ENCODE measurements around the gene CDK16. TPM values are rescaled to one million over a fixed set of nuclear protein-coding genes. Genes with fewer than 3 reads are reported as not detected.
"Not testable (repeated sequence)": the region's sequence is repeated elsewhere in the genome, so short reads cannot be mapped to it uniquely, and the experiment has no call there.

Gene CDK16
- total and polyA plus RNA-seq, 11 donors, result 100 to 209 (median 142) TPM

DNA sequence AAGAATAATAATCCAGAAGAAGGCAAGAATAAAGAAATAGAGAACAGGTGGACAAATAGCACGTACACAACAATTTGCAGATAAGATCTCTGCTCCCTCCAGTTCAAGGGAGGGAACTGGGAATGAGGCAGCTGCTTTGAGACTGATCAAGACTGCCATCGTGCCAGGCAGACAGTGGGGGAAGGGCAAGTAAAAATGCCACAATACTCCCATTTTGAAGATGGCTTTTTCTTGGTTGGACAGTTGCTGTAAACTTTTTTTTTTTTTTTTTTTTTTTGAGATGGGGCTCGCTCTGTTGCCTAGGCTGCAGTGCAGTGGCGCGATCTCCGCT lies 31.5 kb downstream of the CDK16 start:
- H3K36me3 ChIP-seq, result peaks cover 0 to 27% (median 12%) of the 10 kb centered on the region in 9 donors
- peaks cover 0 to 10% (median 0%) of the 10 kb centered on the region in 9 donors for H3K27me3 ChIP-seq
- WGBS, 4 donors, result 77 to 90% (median 88%) methylated on average over 6 of the region's 6 CpGs
- intact Hi-C loops (cut with DNase I), result no loop called here
- DNase-seq (no peak), ATAC-seq (no peak)
- H3K4me3 ChIP-seq, result no peak overlapping the region
- no peak overlapping the region for H3K27ac ChIP-seq
- TF ChIP-seq, protein P1, sequence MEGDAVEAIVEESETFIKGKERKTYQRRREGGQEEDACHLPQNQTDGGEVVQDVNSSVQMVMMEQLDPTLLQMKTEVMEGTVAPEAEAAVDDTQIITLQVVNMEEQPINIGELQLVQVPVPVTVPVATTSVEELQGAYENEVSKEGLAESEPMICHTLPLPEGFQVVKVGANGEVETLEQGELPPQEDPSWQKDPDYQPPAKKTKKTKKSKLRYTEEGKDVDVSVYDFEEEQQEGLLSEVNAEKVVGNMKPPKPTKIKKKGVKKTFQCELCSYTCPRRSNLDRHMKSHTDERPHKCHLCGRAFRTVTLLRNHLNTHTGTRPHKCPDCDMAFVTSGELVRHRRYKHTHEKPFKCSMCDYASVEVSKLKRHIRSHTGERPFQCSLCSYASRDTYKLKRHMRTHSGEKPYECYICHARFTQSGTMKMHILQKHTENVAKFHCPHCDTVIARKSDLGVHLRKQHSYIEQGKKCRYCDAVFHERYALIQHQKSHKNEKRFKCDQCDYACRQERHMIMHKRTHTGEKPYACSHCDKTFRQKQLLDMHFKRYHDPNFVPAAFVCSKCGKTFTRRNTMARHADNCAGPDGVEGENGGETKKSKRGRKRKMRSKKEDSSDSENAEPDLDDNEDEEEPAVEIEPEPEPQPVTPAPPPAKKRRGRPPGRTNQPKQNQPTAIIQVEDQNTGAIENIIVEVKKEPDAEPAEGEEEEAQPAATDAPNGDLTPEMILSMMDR (IDR thresholded peaks at IDR 0.05), result no peak
- no peak for TF ChIP-seq POLR2A (IDR thresholded peaks at IDR 0.05)
- no peaks in the 10 kb centered on the region for H3K4me1 ChIP-seq
- H3K9me3 ChIP-seq, result peaks cover 0 to 18% (median 0%) of the 10 kb centered on the region in 12 donors

DNA sequence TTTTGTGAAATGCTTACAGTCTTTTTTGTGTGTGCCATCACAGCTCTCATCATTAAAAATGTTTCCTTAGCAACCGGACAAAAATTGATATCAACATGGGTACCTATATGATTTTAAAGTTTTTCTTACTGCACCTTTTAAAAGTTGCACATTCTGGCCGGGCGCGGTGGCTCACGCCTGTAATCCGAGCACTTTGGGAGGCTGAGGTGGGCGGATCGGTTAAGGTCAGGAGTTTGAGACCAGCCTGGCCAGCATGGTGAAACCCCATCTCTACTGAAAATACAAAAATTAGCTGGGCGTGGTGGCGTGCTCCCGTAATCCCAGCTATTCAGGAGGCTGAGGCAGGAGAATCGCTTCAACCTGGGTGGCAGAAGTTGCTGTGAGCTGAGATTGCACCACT lies 39.1 kb downstream of the CDK16 start:
- H3K9me3 ChIP-seq, result peaks cover 0 to 18% (median 0%) of the 10 kb centered on the region in 12 donors

DNA sequence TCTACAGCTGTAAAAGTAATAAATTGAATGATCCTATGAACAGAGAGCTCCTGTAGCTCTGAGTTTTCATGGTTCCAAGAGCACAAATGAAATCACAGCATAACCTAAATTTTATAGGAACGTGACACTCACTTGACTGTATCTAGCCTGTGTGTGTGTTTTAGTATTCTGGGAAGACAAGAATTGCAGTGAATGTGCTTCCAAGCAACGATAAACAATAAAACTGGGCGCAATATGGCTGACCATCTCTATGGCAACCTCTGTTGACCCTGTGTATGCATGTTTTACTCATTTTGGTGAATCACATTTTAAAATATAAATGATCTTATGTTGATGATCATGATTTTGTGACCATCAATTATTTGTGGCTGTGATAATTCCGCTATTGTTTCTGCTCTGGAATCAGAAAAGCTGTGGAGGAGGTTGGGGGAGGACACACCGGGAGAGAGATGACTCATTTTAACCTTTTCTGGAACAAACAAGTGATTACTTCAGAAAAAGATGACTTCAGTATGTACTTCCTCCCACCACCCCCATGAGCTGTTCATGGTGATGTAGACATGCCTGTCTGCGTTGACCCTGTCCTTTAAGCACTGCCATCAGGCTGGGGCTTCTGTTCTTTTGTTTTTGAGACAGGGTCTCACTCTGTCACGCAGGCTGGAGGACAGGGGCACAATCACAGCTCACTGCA lies 46.1 kb downstream of the CDK16 start:
- no peak overlapping the region for H3K4me3 ChIP-seq
- DNase-seq (no peak), ATAC-seq (no peak)
- intact Hi-C loops (cut with DNase I), result no loop called here
- TF ChIP-seq, protein P1 (IDR thresholded peaks at IDR 0.05), result no peak
- TF ChIP-seq POLR2A (IDR thresholded peaks at IDR 0.05), result no peak
- H3K27me3 ChIP-seq, result peaks cover 0 to 47% (median 0%) of the 10 kb centered on the region in 9 donors
- no peaks in the 10 kb centered on the region for H3K4me1 ChIP-seq
- H3K36me3 ChIP-seq, result no peaks in the 10 kb centered on the region
- WGBS, 4 donors, result 48 to 70% (median 59%) methylated on average over 7 of the region's 7 CpGs
- H3K27ac ChIP-seq, result no peak overlapping the region
- no peaks in the 10 kb centered on the region for H3K9me3 ChIP-seq

More for the DNA sequence above, 39.1 kb downstream of the CDK16 start:
- H3K4me3 ChIP-seq; intact Hi-C loops (cut with DNase I); H3K27ac ChIP-seq; DNase-seq; H3K36me3 ChIP-seq; H3K4me1 ChIP-seq; ATAC-seq: not testable (repeated sequence)
- peaks cover 0 to 36% (median 0%) of the 10 kb centered on the region in 9 donors for H3K27me3 ChIP-seq
- 87 to 91% (median 90%) methylated on average over 12 of the region's 12 CpGs for WGBS, 4 donors

DNA sequence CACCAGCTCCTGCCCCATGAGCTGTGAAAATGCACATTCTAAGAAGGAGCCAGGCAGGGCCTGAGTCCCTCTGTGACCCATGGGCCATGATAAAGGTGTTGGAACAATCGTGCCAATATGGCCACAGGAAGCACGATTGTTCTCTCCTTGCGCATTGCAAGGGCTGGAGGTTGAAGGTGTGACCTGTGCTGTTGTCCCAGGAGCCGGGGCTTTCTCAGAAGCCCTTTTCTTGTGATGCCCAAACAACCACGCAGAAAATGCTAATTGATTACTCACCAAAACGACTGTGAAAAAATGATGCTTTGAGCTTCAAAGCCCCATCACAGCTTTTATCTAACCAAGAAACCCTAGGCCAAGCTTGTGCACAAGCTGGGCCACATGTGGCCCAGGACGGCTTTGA lies 48.2 kb downstream of the CDK16 start:
- 55 to 82% (median 68%) methylated on average over 6 to 7 of the region's 7 CpGs for WGBS, 4 donors
- H3K36me3 ChIP-seq, result no peaks in the 10 kb centered on the region
- intact Hi-C loops (cut with DNase I), result no loop called here
- no peaks in the 10 kb centered on the region for H3K9me3 ChIP-seq
- no peak for ATAC-seq
- no peaks in the 10 kb centered on the region for H3K4me1 ChIP-seq
- no peak overlapping the region for H3K27ac ChIP-seq
- H3K4me3 ChIP-seq, result no peak overlapping the region
- H3K27me3 ChIP-seq, result peaks cover 0 to 36% (median 0%) of the 10 kb centered on the region in 9 donors
- DNase-seq, result no peak
- TF ChIP-seq POLR2A (IDR thresholded peaks at IDR 0.05), result no peak
- TF ChIP-seq, protein P1 (IDR thresholded peaks at IDR 0.05), result no peak

DNA sequence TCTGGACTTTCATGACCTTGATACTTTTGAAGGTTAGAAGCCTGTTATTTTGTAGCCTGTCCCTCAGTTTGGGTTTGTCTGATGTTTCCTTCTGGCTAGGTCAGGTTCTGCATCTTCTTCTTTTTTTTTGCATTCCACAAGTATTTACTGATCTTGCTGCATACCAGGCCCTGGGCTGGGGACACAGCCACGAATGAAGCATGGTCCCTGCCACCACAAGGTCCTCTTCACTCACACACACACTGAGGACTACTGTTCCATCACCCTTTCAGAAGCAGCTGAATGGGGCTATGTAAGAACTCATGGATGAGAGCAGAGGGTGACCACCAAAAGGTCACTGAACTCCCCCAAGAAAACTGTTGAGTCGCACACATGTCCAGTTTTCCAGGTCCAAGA lies 53.5 kb downstream of the CDK16 start:
- H3K36me3 ChIP-seq, result no peaks in the 10 kb centered on the region

More for the DNA sequence above, 53.5 kb downstream of the CDK16 start:
- Histone ChIP-seq H3K4me1 (no peaks in the 10 kb centered on the region), H3K4me3 (no peak overlapping the region), H3K27me3 (peaks cover 0 to 14% (median 0%) of the 10 kb centered on the region in 9 donors), H3K9me3 (no peaks in the 10 kb centered on the region), H3K27ac (no peak overlapping the region)
- ATAC-seq, result no peak
- no peak for TF ChIP-seq POLR2A (IDR thresholded peaks at IDR 0.05)
- intact Hi-C loops (cut with DNase I), result no loop called here
- no peak for DNase-seq
- 55 to 71% (median 64%) methylated on average over 2 of the region's 2 CpGs for WGBS, 4 donors

All from heart left ventricle (tissue), 16 donors.